Uterus (tissue), 4 donors: Measurements from ENCODE around the gene CEND1. TPM values are rescaled to one million over a fixed set of nuclear protein-coding genes. Genes with fewer than 3 reads are reported as not detected.

Source experiments
- DNase-seq, 2 donors: peaks; one replicate each; pipeline ENCODE4 v3.0.0-alpha.2; 2019 to 2020
- H3K27ac ChIP-seq, 2 donors: fragments of 200-600 bp; sonication (generic); 1 replicate in 1 of 2; 2 replicates in 1 of 2; pipeline ENCODE4 v1.5.1; 2016 to 2018
- H3K27me3 ChIP-seq, 2 donors: fragments of 200-600 bp; sonication (generic); one replicate each; pipeline ENCODE4 v1.5.1; 2018 to 2019; ENCODE audit warnings: control low read depth in 1 of 2
- H3K36me3 ChIP-seq, 2 donors: fragments of 200-600 bp; sonication (generic); one replicate each; pipeline ENCODE4 v1.5.1; 2019; ENCODE audit warnings: control low read depth in 1 of 2
- H3K4me1 ChIP-seq, 2 donors: fragments of 200-600 bp; sonication (generic); one replicate each; pipeline ENCODE4 v1.5.1; 2018 to 2019; ENCODE audit warnings: control low read depth in 1 of 2
- H3K4me3 ChIP-seq, 2 donors: fragments of 200-600 bp; sonication (generic); 1 replicate in 1 of 2; 2 replicates in 1 of 2; pipeline ENCODE4 v1.5.1; 2018 to 2019; ENCODE audit warnings: mild to moderate bottlenecking in 1 of 2
- H3K9me3 ChIP-seq, 2 donors: fragments of 200-600 bp; sonication (generic); one replicate each; pipeline ENCODE4 v1.5.1; 2019; ENCODE audit warnings: control low read depth in 1 of 2
- CTCF ChIP-seq, 4 experiments: fragments of 200-600 bp in 2 of 4; fragments of 450-650 bp in 2 of 4; sonication (generic) in 2 of 4; IDR thresholded peaks; one replicate each; pipeline ENCODE4 v1.5.1; 2016 to 2019; ENCODE audit warnings: antibody characterized with exemption in 4 of 4, mild to moderate bottlenecking in 2 of 4, moderate library complexity in 1 of 4
- POLR2A ChIP-seq, 2 donors: fragments of 450-650 bp; IDR thresholded peaks; one replicate each; pipeline ENCODE4 v1.6.1; 2016; ENCODE audit warnings: antibody characterized with exemption in 2 of 2, mild to moderate bottlenecking in 1 of 2, moderate library complexity in 1 of 2
- intact Hi-C: fragments of 100-400 bp; cut with DNase I; formaldehyde crosslinking; loops from one replicate; pipeline ENCODE4 v1.15.1; 2023; ENCODE audit warnings: low total_unique reads
- total RNA-seq, 4 donors: library from RNA; depleted of rRNA in 3 of 4; stranded (reverse); fragments of >200 nt in 3 of 4; gene quantifications; one replicate each; pipeline versions ENCODE4 v1.1.0 to v1.2.4, GENCODE V29; 2014 to 2023
- donor health status: DM: yes; HTN: yes; CAD: no.

The CEND1 gene
- total RNA-seq, 4 donors from 2014 or later: 0.41 TPM; not detected in 3

- Histone ChIP-seq H3K36me3 (no peaks in the 10 kb centered on the region), H3K27ac (no peak overlapping the region), H3K27me3 (peaks cover 16 to 20% of the 10 kb centered on the region in 2 donors), H3K4me3 (no peak overlapping the region), H3K9me3 (no peaks in the 10 kb centered on the region), H3K4me1 (peaks cover 0 to 40% of the 10 kb centered on the region in 2 donors)
- intact Hi-C loops: no loop called here
- TF ChIP-seq CTCF (IDR thresholded peaks at IDR 0.05) (no peak), POLR2A (IDR thresholded peaks at IDR 0.05) (no peak)
- DNase-seq: no peak
These were observed 35.1 kb upstream of the CEND1 start for GRCh38 chr11:824942-825341.

DNA sequence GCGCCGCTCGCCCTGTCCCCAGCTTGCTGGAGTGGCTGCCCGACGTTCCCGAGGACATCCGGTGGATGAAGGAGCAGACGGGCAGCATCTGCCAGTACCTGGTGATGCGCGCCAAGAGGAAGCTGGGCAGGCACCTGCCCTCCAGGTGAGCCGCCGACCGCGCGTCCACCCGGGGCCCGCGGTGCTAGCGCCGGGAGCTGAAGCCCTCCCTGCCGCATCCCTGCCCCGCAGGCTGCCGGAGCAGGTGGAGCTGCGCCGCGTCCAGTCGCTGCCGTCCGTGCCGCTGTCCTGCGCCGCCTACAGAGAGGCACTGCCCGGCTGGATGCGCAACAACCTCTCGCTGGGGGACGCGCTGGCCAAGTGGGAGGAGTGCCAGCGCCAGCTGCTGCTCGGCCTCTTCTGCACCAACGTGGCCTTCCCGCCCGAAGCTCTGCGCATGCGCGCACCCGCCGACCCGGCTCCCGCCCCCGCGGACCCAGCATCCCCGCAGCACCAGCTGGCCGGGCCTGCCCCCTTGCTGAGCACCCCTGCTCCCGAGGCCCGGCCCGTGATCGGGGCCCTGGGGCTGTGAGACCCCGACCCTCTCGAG, 34.5 kb upstream of the CEND1 start:
- intact Hi-C loops: no loop called here
- no peak for DNase-seq
- no peak for TF ChIP-seq POLR2A (IDR thresholded peaks at IDR 0.05)
- no peak for TF ChIP-seq CTCF (IDR thresholded peaks at IDR 0.05)
- Histone ChIP-seq H3K27ac (no peak overlapping the region), H3K36me3 (no peaks in the 10 kb centered on the region), H3K4me1 (peaks cover 0 to 34% of the 10 kb centered on the region in 2 donors), H3K4me3 (no peak overlapping the region), H3K9me3 (no peaks in the 10 kb centered on the region), H3K27me3 (peaks cover 11 to 20% of the 10 kb centered on the region in 2 donors)

DNA sequence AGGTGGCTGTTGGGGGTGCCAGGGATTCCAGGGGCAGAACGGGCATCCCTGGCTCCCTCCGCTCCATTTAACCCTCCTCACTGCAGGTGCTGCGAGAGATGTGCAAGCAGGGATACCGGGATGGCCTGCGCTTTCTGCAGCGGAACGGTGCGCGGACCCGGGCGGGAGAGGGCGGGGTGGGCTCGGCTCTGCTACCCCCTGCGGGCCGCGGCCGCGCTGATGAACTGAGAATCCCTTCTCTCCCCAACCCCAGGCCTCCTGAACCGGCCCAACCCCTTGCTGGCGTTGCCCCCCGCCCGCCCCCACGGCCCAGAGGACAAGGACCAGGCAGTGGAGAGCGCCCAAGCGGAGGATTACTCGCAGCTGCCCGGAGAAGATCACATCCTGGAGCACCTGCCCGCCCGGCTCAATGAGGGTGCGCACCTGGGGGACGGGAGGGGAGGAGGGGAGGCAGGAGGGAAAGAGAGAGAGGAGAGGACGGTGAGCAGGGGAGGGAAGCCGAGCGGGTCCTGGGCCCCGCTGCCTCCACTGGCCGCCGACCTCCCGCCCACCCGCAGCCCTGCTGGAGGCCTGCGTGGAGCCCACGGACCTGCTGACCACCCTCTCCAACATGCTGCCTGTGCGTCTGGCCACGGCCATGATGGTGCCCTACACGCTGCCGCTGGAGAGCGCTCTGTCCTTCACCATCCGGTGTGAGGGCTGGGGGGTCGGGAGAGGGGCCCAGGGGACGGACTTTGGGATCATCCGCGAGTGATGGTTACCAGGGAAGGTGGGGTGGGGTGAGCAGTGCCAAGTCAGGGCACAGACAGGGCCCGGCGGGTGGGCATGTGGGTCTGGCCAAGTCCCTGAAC, 33.8 kb upstream of the CEND1 start:
- DNase-seq: no peak
- no peak overlapping the region for H3K4me3 ChIP-seq
- no peaks in the 10 kb centered on the region for H3K9me3 ChIP-seq
- H3K4me1 ChIP-seq: peaks cover 0 to 31% of the 10 kb centered on the region in 2 donors
- intact Hi-C loops: no loop called here
- TF ChIP-seq POLR2A (IDR thresholded peaks at IDR 0.05) (no peak), CTCF (IDR thresholded peaks at IDR 0.05) (no peak)
- no peak overlapping the region for H3K27ac ChIP-seq
- no peaks in the 10 kb centered on the region for H3K36me3 ChIP-seq
- H3K27me3 ChIP-seq: peaks cover 4 to 20% of the 10 kb centered on the region in 2 donors

GRCh38 chr11:821512-822371, 31.9 kb upstream of the CEND1 start:
- no peaks in the 10 kb centered on the region for H3K36me3 ChIP-seq
- peaks cover 0 to 22% of the 10 kb centered on the region in 2 donors for H3K4me1 ChIP-seq
- intact Hi-C loops: no loop called here
- H3K9me3 ChIP-seq: no peaks in the 10 kb centered on the region
- DNase-seq: no peak
- peaks cover 0 to 9% of the 10 kb centered on the region in 2 donors for H3K27me3 ChIP-seq
- H3K27ac ChIP-seq: no peak overlapping the region
- no peak overlapping the region for H3K4me3 ChIP-seq
- TF ChIP-seq POLR2A (IDR thresholded peaks at IDR 0.05) (no peak), CTCF (IDR thresholded peaks at IDR 0.05) (no peak)
